ENCODE data around the gene SMAD9. TPM values are rescaled to one million over a fixed set of nuclear protein-coding genes. Genes with fewer than 3 reads are reported as not detected.
"Not testable (repeated sequence)": the region's sequence is repeated elsewhere in the genome, so short reads cannot be mapped to it uniquely, and the experiment has no call there.

The SMAD9 gene
- total RNA-seq, 4 donors from 2014 or later: 5.9 to 22.9 (median 8.2) TPM

DNA sequence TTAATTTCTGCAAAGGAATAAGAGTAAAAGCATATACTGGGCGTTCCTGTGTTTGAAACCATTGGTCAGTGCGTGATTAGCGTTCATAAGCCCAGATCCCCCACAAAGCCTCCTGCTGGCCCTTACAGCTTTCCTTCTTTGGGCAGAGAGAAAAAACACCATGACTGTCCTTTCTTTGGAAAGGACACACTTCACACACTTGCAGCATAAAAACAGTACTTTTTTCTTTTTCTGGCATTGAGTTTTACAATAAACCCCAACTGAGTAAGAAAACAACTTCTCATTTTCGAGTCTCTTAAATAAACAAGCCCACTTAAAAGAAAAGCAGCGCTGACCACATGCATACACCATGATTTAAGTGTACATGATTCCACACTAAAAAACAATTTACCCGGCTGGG is 35.8 kb downstream of the SMAD9 start:
- DNase-seq (ENCODE audit: low spot score): no peak
- ATAC-seq (ENCODE audit: low FRiP score): no peak
- TF ChIP-seq CTCF (IDR thresholded peaks at IDR 0.05): no peak

DNA sequence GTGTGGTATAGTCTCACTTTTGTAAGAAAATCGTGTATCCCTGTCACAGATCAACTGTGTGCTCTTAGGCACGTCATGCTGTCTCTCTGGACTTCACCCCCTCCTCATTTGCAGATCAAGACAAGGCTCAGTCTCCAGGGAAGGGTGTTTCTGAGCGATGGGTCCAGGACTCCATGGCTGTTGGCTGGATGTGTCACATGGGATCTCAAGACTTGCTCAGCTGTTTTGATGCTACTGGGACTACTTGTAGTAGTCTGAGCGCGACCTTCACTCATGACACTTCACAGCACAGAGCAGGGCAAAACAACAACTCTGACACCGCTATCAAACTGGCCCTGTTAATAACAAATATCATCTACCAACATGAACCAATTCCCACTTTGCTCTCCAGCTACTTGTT is 36.2 kb downstream of the SMAD9 start:
- ATAC-seq (ENCODE audit: low FRiP score) (no peak), DNase-seq (ENCODE audit: low spot score) (no peak)
- no peak for TF ChIP-seq CTCF (IDR thresholded peaks at IDR 0.05)

- ATAC-seq (ENCODE audit: low FRiP score): not testable (repeated sequence)
Observed at GRCh38 chr13:36883392-36883791, 36.6 kb downstream of the SMAD9 start.

DNA sequence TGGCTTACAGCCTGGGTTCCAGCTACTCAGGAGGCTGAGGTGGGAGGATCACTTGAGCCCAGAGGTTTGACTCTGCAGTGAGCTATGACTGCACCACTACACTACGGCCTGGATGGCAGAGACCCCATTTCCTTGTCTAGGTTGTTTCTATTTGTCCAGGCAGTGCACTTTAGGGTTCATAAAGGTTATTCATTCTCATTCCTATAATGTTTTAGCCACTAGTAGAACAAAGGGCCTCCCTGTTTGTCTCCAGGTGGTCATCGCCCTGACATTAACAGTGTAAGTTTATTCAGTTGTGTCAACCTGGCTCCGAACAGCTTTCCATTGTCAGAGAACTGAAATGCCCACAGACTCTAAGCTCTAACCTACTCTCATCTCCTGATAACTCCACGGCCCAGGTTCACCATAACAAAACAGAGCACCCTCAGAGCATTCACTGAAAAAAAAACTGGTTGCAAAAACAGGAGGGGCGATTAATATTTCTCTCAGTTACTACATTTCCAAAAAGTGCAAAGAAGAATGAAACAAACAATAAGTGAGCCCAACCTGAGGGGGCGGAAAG is 37.1 kb downstream of the SMAD9 start:
- DNase-seq (ENCODE audit: low spot score) (no peak), ATAC-seq (ENCODE audit: low FRiP score) (no peak)
- no peak for TF ChIP-seq CTCF (IDR thresholded peaks at IDR 0.05)

More at GRCh38 chr13:36883392-36883791, 36.6 kb downstream of the SMAD9 start:
- DNase-seq (ENCODE audit: low spot score): not testable (repeated sequence)

DNA sequence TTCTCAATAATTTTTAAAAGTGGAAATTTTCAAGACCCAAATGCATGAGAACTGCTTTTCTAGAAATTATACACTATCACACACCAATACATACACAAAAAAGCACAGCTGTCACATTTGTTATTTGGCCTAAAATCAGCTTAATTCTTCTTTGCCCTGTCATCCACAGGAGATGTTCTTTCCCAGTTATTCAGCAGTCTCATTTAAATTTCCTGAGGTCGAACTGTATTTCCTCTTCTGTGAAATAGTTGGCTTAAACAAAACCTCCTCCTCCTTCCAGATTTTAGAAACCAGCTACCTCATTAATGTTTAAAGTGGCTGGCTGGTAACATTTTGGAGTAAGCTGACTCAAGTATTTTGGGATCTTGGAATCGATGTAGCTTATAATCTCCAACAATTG is 39.1 kb downstream of the SMAD9 start:
- DNase-seq (ENCODE audit: low spot score) (no peak), ATAC-seq (ENCODE audit: low FRiP score) (no peak)
- no peak for TF ChIP-seq CTCF (IDR thresholded peaks at IDR 0.05)

- TF ChIP-seq CTCF (IDR thresholded peaks at IDR 0.05): no peak
- DNase-seq (ENCODE audit: low spot score) (no peak), ATAC-seq (ENCODE audit: low FRiP score) (no peak)
Observed at GRCh38 chr13:36879218-36879938, 40.7 kb downstream of the SMAD9 start.

- DNase-seq (ENCODE audit: low spot score): no peak
- no peak for TF ChIP-seq CTCF (IDR thresholded peaks at IDR 0.05)
- no peak for ATAC-seq (ENCODE audit: low FRiP score)
Observed at GRCh38 chr13:36875961-36876360, 44.1 kb downstream of the SMAD9 start.
